Testis (tissue), 3 donors: ENCODE results near the gene ATG7. TPM values are rescaled to one million over a fixed set of nuclear protein-coding genes. Genes with fewer than 3 reads are reported as not detected.

Experiments used
- DNase-seq: peaks from one replicate; pipeline ENCODE4 v3.0.0-alpha.2; 2019
- H3K27ac ChIP-seq, 2 donors: fragments of 200-600 bp; sonication (generic); one replicate each; pipeline ENCODE4 v1.5.1; 2019
- H3K27me3 ChIP-seq: fragments of 200-600 bp; sonication (generic); one replicate; pipeline ENCODE4 v1.5.1; 2019
- H3K36me3 ChIP-seq: fragments of 200-600 bp; sonication (generic); one replicate; pipeline ENCODE4 v1.5.1; 2017; ENCODE audit warnings: low read depth; ENCODE audit errors: missing control alignments
- H3K4me1 ChIP-seq: fragments of 200-600 bp; sonication (generic); one replicate; pipeline ENCODE4 v1.5.1; 2019
- H3K4me3 ChIP-seq, 2 donors: fragments of 200-600 bp; sonication (generic); one replicate each; pipeline ENCODE4 v1.5.1; 2017 to 2019
- H3K9me3 ChIP-seq: fragments of 200-600 bp; sonication (generic); one replicate; pipeline ENCODE4 v1.5.1; 2017
- POLR2A ChIP-seq: fragments of 450-650 bp; IDR thresholded peaks from one replicate; pipeline ENCODE4 v1.6.1; 2017; ENCODE audit warnings: antibody characterized with exemption, mild to moderate bottlenecking, moderate library complexity
- WGBS, 2 donors: methylation state at CpG; one replicate each; pipeline ENCODE4 v1.1.5; 2018; 5-methylcytosine and 5-hydroxymethylcytosine counted together
- intact Hi-C: fragments of 100-400 bp; cut with DNase I; formaldehyde crosslinking; loops from one replicate; pipeline ENCODE4 v1.15.1; 2023; ENCODE audit warnings: low total_unique reads
- polyA plus RNA-seq: library from polyadenylated mRNA; stranded (reverse); fragments of 350-450 nt; fragmentation: Illumina TruSeq; extraction: RNeasy Lipid Tissue Mini Kit (QIAGEN cat#74804); gene quantifications from one replicate; pipeline ENCODE4 v1.2.3, GENCODE V29; 2014; ENCODE audit warnings: low read depth, low replicate concordance; ENCODE audit not compliant: insufficient read depth
- total RNA-seq, 2 donors: library from RNA; depleted of rRNA; stranded (reverse); fragments of >200 nt; gene quantifications; one replicate each; pipeline ENCODE4 v1.2.3, GENCODE V29; 2016
- TF ChIP-seq, protein P1 (sequence below), 3 experiments: fragments of 450-650 bp in 2 of 3; fragments of 200-600 bp in 1 of 3; sonication (generic) in 1 of 3; IDR thresholded peaks; one replicate each; pipeline ENCODE4 v1.5.1; 2016 to 2019; ENCODE audit warnings: antibody characterized with exemption in 3 of 3, mild to moderate bottlenecking in 2 of 3, moderate library complexity in 1 of 3

ATG7 gene
- total and polyA plus RNA-seq, 3 donors from 2014 or later = 52.9 to 95.4 (median 86.0) TPM

DNA sequence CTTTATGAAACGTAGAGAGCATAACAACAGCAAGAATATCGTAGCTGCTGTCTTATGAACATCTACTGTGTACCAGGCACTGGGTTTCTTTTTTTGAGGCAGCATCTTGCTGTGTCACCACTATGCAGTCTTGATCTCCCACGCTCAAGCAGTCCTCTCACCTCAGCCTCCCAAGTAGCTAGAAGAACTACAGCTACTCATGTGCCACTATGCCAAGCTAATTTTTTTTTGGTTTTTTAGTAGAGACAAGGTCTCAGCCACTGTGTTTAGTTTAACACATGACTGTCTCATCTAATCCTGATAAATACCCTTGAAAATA, 241.6 kb downstream of the ATG7 start:
- intact Hi-C loops = no loop called here
- no peak overlapping the region for H3K27ac ChIP-seq
- TF ChIP-seq, protein P1, sequence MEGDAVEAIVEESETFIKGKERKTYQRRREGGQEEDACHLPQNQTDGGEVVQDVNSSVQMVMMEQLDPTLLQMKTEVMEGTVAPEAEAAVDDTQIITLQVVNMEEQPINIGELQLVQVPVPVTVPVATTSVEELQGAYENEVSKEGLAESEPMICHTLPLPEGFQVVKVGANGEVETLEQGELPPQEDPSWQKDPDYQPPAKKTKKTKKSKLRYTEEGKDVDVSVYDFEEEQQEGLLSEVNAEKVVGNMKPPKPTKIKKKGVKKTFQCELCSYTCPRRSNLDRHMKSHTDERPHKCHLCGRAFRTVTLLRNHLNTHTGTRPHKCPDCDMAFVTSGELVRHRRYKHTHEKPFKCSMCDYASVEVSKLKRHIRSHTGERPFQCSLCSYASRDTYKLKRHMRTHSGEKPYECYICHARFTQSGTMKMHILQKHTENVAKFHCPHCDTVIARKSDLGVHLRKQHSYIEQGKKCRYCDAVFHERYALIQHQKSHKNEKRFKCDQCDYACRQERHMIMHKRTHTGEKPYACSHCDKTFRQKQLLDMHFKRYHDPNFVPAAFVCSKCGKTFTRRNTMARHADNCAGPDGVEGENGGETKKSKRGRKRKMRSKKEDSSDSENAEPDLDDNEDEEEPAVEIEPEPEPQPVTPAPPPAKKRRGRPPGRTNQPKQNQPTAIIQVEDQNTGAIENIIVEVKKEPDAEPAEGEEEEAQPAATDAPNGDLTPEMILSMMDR (IDR thresholded peaks at IDR 0.05) = no peak
- no peak for TF ChIP-seq POLR2A
- DNase-seq = no peak
- H3K4me3 ChIP-seq = no peak overlapping the region
- peaks cover 23% of the 10 kb centered on the region for H3K4me1 ChIP-seq
- no peaks in the 10 kb centered on the region for H3K27me3 ChIP-seq
- WGBS, 2 donors = 90 to 95% methylated on average over 3 of the region's 3 CpGs
- no peaks in the 10 kb centered on the region for H3K36me3 ChIP-seq
- H3K9me3 ChIP-seq = no peaks in the 10 kb centered on the region

DNA sequence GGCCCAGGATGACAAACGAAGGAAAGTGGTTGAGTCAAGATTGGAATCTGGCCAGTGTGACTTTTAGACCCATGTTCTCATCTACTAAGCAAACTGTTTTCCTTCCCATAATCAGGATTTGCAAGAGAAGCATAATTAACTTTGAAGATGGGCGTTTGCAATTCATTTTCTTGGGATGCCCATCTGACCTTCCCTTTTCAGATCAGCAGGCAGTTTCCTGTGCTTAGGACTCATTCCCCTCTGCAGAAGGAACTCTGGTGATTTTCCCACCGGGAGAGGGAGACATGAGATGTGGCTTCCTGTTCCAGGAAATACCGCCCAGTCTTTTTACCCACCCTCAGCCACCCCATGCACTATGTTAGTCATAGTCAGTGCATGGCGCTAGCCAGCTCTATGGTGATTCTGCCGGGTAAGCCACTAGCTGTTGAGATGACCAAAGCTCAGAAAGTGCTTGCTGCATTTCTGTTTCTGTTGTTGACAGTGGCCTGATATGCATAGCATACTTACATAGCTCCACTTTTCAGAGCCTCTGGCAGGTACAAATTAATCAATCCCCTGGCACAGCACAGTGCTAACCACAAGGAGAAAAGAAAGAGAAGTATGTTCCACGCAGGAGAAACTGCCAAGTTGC, 242.1 kb downstream of the ATG7 start:
- WGBS, 2 donors = 53 to 57% methylated on average over 7 of the region's 7 CpGs
- Histone ChIP-seq H3K9me3 (no peaks in the 10 kb centered on the region), H3K4me3 (no peak overlapping the region), H3K27ac (no peak overlapping the region), H3K27me3 (no peaks in the 10 kb centered on the region), H3K36me3 (no peaks in the 10 kb centered on the region), H3K4me1 (peaks cover 19% of the 10 kb centered on the region)
- intact Hi-C loops = no loop called here
- no peak for DNase-seq
- TF ChIP-seq, protein P1 (IDR thresholded peaks at IDR 0.05) = no peak
- no peak for TF ChIP-seq POLR2A

DNA sequence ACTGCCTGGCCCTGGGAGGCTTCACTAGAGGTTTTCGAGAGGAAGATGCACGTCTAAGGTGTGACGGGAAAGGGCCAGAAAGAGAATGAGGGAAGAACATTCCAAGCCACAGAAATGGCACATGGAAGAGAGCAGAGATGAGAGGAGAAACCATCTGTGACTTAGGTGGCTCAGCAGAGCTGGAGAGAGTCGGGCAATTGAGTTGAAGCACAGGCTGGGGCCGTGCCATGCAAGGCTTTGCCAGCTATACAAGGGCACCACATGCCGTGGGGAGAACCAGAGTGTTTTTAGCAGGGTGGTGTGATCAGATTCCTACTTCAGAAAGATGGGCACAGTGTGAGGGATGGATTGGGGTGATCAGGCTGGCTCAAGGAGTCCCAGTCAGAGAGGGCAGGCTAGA, 245.4 kb downstream of the ATG7 start:
- no peak for DNase-seq

DNA sequence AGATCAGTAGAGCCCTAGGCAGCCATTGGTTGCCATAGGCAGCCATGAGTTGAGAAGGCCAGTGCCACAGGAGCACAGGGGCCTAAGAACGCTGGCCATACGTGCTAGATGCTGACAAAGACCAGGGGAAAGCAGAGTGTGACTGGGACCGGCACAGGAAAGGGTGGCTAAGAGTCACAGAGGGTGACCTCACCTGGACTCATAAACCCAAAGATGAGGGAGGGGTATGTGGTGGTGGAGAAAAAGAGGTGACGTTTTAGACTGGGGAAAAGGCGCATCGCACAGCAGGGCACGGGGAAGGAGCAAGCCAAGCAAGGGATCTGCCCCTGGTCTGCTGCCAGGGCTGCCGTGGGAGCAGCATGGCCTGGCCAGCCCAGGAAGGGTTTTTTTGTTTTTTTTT, 249.0 kb downstream of the ATG7 start:
- intact Hi-C loops = no loop called here
- Histone ChIP-seq H3K4me3 (no peak overlapping the region), H3K4me1 (peaks cover 3% of the 10 kb centered on the region), H3K27me3 (no peaks in the 10 kb centered on the region), H3K9me3 (no peaks in the 10 kb centered on the region), H3K27ac (no peak overlapping the region), H3K36me3 (no peaks in the 10 kb centered on the region)
- no peak for TF ChIP-seq POLR2A
- TF ChIP-seq, protein P1 (IDR thresholded peaks at IDR 0.05) = no peak
- 91 to 93% methylated on average over 8 of the region's 8 CpGs for WGBS, 2 donors
- DNase-seq = no peak

More for the DNA sequence above, 245.4 kb downstream of the ATG7 start:
- H3K27ac ChIP-seq = no peak overlapping the region
- H3K4me1 ChIP-seq = peaks cover 6% of the 10 kb centered on the region
- intact Hi-C loops = no loop called here
- no peaks in the 10 kb centered on the region for H3K36me3 ChIP-seq
- no peak overlapping the region for H3K4me3 ChIP-seq
- H3K27me3 ChIP-seq = no peaks in the 10 kb centered on the region
- H3K9me3 ChIP-seq = no peaks in the 10 kb centered on the region
- TF ChIP-seq, protein P1 (IDR thresholded peaks at IDR 0.05) = no peak
- 89 to 93% methylated on average over 6 of the region's 6 CpGs for WGBS, 2 donors

DNA sequence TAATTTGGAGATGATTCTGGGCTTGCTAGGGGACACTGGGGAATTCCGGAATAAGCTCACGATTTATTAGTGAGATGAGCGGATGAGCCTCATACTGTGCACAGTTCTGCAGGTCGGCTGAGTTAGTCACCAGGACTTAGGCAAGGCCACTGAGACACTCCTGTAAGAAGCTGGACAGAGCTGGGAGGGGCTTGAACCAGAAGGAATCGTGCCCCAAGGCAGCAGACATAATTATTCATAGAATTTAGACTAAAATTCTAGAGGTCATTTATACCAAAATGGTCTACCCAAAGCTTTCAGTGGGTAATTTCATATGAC, 250.2 kb downstream of the ATG7 start:
- H3K36me3 ChIP-seq = no peaks in the 10 kb centered on the region
- no peak overlapping the region for H3K4me3 ChIP-seq
- no peak for DNase-seq
- H3K27ac ChIP-seq = no peak overlapping the region
- TF ChIP-seq, protein P1 (IDR thresholded peaks at IDR 0.05) = no peak
- no peak for TF ChIP-seq POLR2A
- peaks cover 3% of the 10 kb centered on the region for H3K4me1 ChIP-seq
- no peaks in the 10 kb centered on the region for H3K9me3 ChIP-seq
- H3K27me3 ChIP-seq = no peaks in the 10 kb centered on the region
- WGBS, 2 donors = 92 to 95% methylated on average over 5 of the region's 5 CpGs
- intact Hi-C loops = no loop called here
